ENCODE data around the gene ADM2. TPM values are rescaled to one million over a fixed set of nuclear protein-coding genes. Genes with fewer than 3 reads are reported as not detected.

Gene ADM2
- total RNA-seq, 1 experiment from 2014 or later = 13.6 TPM

DNA sequence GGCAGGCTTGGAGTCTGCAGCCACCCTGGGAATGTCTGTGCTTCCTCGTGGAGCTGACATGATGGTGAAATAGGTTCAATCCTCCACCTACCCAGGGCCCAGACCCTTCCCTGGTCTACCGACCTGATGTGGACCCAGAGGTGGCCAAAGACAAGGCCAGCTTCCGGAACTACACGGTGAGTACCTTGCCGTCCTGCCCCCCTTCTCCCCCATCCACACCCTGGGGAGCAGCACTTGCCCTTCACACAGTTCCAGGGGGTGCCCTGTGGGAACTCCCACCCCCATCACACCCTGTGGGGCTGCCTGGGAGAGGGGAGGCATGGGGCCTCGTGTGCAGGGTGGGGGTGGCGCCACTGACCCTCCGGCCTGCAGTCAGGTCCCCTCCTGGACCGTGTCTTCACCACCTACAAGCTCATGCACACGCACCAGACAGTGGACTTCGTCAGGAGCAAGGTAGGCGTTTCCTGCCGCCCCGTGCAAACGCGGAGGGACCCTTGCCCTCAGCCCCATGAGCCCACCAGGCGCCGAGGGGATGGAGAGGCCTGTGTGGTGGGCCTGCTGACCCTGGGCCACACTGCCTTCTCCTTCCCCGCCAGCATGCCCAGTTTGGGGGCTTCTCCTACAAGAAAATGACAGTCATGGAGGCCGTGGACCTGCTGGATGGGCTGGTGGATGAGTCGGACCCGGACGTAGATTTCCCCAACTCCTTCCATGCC, 6.1 kb downstream of the ADM2 start:
- Mint-ChIP-seq H3K9me3 (ENCODE audit: low read depth, unreplicated experiment) (no peaks in the 10 kb centered on the region), H3K4me1 (ENCODE audit: low read depth, unreplicated experiment) (peaks cover 38% of the 10 kb centered on the region), H3K27ac (ENCODE audit: unreplicated experiment) (peak overlapping the region; percentile 85), H3K36me3 (ENCODE audit: insufficient read depth, unreplicated experiment) (peaks cover 50% of the 10 kb centered on the region), H3K27me3 (ENCODE audit: unreplicated experiment) (no peaks in the 10 kb centered on the region), H3K4me3 (ENCODE audit: low read depth, unreplicated experiment) (no peak overlapping the region)
- no peak for DNase-seq
- intact Hi-C loops (cut with micrococcal nuclease; ENCODE audit: unreplicated experiment) = no loop called here
- CTCF ChIA-PET = no interaction called here
- TF ChIP-seq, protein P1, sequence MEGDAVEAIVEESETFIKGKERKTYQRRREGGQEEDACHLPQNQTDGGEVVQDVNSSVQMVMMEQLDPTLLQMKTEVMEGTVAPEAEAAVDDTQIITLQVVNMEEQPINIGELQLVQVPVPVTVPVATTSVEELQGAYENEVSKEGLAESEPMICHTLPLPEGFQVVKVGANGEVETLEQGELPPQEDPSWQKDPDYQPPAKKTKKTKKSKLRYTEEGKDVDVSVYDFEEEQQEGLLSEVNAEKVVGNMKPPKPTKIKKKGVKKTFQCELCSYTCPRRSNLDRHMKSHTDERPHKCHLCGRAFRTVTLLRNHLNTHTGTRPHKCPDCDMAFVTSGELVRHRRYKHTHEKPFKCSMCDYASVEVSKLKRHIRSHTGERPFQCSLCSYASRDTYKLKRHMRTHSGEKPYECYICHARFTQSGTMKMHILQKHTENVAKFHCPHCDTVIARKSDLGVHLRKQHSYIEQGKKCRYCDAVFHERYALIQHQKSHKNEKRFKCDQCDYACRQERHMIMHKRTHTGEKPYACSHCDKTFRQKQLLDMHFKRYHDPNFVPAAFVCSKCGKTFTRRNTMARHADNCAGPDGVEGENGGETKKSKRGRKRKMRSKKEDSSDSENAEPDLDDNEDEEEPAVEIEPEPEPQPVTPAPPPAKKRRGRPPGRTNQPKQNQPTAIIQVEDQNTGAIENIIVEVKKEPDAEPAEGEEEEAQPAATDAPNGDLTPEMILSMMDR (IDR thresholded peaks at IDR 0.05; ENCODE audit: unreplicated experiment) = no peak
- no TSS peak for BruUV-seq (replicated peaks)

DNA sequence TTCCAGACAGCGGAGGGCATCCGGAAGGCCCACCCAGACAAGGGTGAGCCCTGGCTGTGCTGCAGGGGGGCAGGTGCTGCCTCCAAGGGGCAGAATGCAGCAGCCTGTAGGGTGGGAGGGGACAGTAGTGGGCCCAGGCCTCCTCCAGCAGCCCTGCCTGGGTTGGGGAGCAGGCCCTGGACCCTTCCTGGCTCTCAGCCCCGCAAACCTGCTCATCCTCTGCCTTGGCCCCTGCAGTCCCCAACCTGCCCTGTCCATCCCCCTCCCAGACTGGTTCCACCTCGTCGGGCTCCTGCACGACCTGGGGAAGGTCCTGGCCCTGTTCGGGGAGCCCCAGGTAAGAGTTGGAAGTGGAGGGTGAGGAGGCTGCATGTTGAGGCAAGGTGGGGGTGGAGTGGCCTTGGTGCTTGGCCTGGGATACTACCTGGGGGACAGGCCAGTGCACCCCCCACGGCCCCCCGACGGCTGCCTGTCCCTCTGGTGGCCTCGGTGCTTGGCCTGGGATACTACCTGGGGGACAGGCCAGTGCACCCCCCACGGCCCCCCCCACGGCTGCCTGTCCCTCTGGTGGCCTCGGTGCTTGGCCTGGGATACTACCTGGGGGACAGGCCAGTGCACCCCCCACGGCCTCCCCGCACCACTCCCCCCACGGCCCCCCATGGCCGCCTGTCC, 6.8 kb downstream of the ADM2 start:
- intact Hi-C loops (cut with micrococcal nuclease; ENCODE audit: unreplicated experiment) = no loop called here
- TF ChIP-seq, protein P1 (IDR thresholded peaks at IDR 0.05; ENCODE audit: unreplicated experiment) = no peak
- no peaks in the 10 kb centered on the region for H3K9me3 Mint-ChIP-seq (ENCODE audit: low read depth, unreplicated experiment)
- no peak overlapping the region for H3K27ac Mint-ChIP-seq (ENCODE audit: unreplicated experiment)
- no TSS peak for BruUV-seq (replicated peaks)
- H3K4me1 Mint-ChIP-seq (ENCODE audit: low read depth, unreplicated experiment) = peaks cover 38% of the 10 kb centered on the region
- peaks cover 43% of the 10 kb centered on the region for H3K36me3 Mint-ChIP-seq (ENCODE audit: insufficient read depth, unreplicated experiment)
- H3K4me3 Mint-ChIP-seq (ENCODE audit: low read depth, unreplicated experiment) = no peak overlapping the region
- no peaks in the 10 kb centered on the region for H3K27me3 Mint-ChIP-seq (ENCODE audit: unreplicated experiment)
- CTCF ChIA-PET = no interaction called here
- DNase-seq = no peak

DNA sequence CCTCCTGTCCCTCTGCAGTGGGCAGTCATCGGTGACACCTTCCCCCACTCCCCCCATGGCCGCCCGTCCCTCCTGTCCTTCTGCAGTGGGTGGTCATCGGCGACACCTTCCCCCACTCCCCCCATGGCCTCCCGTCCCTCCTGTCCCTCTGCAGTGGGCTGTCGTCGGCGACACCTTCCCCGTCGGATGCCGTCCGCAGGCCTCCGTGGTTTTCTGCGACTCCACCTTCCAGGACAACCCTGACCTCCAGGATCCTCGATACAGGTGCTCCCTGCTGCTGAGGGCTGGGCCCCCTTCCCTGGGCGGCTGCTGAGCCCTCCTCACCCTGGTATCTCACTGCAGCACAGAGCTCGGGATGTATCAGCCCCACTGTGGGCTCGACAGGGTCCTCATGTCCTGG, 7.5 kb downstream of the ADM2 start:
- Mint-ChIP-seq H3K27me3 (ENCODE audit: unreplicated experiment) (no peaks in the 10 kb centered on the region), H3K9me3 (ENCODE audit: low read depth, unreplicated experiment) (no peaks in the 10 kb centered on the region), H3K27ac (ENCODE audit: unreplicated experiment) (no peak overlapping the region), H3K4me3 (ENCODE audit: low read depth, unreplicated experiment) (no peak overlapping the region), H3K36me3 (ENCODE audit: insufficient read depth, unreplicated experiment) (peaks cover 35% of the 10 kb centered on the region), H3K4me1 (ENCODE audit: low read depth, unreplicated experiment) (peaks cover 35% of the 10 kb centered on the region)
- TF ChIP-seq, protein P1 (IDR thresholded peaks at IDR 0.05; ENCODE audit: unreplicated experiment) = no peak
- BruUV-seq (replicated peaks) = no TSS peak
- intact Hi-C loops (cut with micrococcal nuclease; ENCODE audit: unreplicated experiment) = no loop called here
- no peak for DNase-seq
- CTCF ChIA-PET = no interaction called here

DNA sequence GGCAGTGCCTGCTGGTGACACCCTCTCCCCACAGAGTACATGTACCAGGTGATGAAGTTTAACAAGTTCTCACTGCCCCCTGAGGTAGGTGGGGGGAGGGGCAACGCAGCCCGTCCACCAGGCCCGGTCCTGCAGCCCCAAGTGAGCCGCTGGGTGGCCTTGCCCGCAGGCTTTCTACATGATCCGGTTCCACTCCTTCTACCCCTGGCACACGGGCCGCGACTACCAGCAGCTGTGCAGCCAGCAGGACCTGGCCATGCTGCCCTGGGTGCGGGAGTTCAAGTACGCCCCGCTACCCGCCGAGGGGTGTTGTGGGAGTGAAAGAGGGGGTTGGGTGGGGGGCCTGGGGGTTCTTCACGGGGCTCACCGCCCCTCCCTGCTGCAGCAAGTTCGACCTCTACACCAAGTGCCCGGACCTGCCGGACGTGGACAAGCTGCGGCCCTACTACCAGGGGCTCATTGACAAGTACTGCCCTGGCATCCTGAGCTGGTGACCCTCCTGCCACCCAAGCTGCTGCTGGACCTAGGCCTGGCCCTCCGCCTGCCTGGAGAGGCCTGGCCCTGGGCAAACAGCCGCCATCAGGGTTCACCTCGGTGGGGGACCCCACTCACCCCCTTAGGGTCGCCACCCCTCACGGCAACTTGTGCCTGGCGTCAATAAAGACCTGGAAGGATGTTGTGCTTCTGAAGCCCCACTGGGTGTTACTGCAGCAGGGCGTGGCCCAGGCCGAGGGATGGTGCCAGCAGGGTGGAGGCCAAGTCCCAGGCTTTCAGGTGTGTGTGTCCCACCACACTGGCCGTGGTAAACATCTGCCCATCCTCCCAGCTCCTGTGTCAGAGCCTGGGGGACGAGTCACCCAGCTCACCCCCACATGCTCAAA, 8.3 kb downstream of the ADM2 start:
- TF ChIP-seq, protein P1 (IDR thresholded peaks at IDR 0.05; ENCODE audit: unreplicated experiment) = no peak
- intact Hi-C loops (cut with micrococcal nuclease; ENCODE audit: unreplicated experiment) = loop anchor here (10.0 kb wide), 1 partner anchor 45 kb away; no protein-coding TSS in a partner anchor
- CTCF ChIA-PET = interaction anchor here (0.6 kb wide), 1 partner anchor 18 kb away, joined by 3 read pairs; the partner anchor contains the start of gene NCAPH2

More for the DNA sequence above, 8.3 kb downstream of the ADM2 start:
- no peak overlapping the region for H3K27ac Mint-ChIP-seq (ENCODE audit: unreplicated experiment)
- no TSS peak for BruUV-seq (replicated peaks)
- no peak for DNase-seq
- H3K36me3 Mint-ChIP-seq (ENCODE audit: insufficient read depth, unreplicated experiment) = peaks cover 28% of the 10 kb centered on the region
- H3K4me3 Mint-ChIP-seq (ENCODE audit: low read depth, unreplicated experiment) = no peak overlapping the region
- H3K4me1 Mint-ChIP-seq (ENCODE audit: low read depth, unreplicated experiment) = peaks cover 27% of the 10 kb centered on the region
- H3K9me3 Mint-ChIP-seq (ENCODE audit: low read depth, unreplicated experiment) = no peaks in the 10 kb centered on the region
- no peaks in the 10 kb centered on the region for H3K27me3 Mint-ChIP-seq (ENCODE audit: unreplicated experiment)
